Measurements from ENCODE around the gene CCAR1. TPM values are rescaled to one million over a fixed set of nuclear protein-coding genes. Genes with fewer than 3 reads are reported as not detected.

The CCAR1 gene
- total and polyA plus RNA-seq, 3 donors from 2014 or later = 16.2 to 98.6 (median 87.4) TPM

GRCh38 chr10:68742397-68742796, 21.4 kb downstream of the CCAR1 start:
- no peaks in the 10 kb centered on the region for H3K4me1 ChIP-seq
- no peaks in the 10 kb centered on the region for H3K36me3 ChIP-seq (ENCODE audit: low read depth, missing control alignments)
- no peak for DNase-seq
- 77 to 81% methylated on average over 6 of the region's 6 CpGs for WGBS, 2 donors
- H3K4me3 ChIP-seq = no peak overlapping the region
- no peak overlapping the region for H3K27ac ChIP-seq
- H3K27me3 ChIP-seq = no peaks in the 10 kb centered on the region
- TF ChIP-seq CTCF (IDR thresholded peaks at IDR 0.05) = no peak
- TF ChIP-seq POLR2A (IDR thresholded peaks at IDR 0.05) = no peak
- intact Hi-C loops (cut with DNase I; ENCODE audit: low total_unique reads) = no loop called here
- no peaks in the 10 kb centered on the region for H3K9me3 ChIP-seq

- H3K4me3 ChIP-seq = no peak overlapping the region
- H3K36me3 ChIP-seq (ENCODE audit: low read depth, missing control alignments) = peaks cover 4% of the 10 kb centered on the region
- H3K4me1 ChIP-seq = no peaks in the 10 kb centered on the region
- H3K9me3 ChIP-seq = no peaks in the 10 kb centered on the region
- TF ChIP-seq CTCF (IDR thresholded peaks at IDR 0.05) (no peak), POLR2A (IDR thresholded peaks at IDR 0.05) (no peak)
- H3K27ac ChIP-seq = no peak overlapping the region
- WGBS, 2 donors = 76 to 78% methylated on average over 2 of the region's 2 CpGs
- no peaks in the 10 kb centered on the region for H3K27me3 ChIP-seq
- DNase-seq = no peak
- intact Hi-C loops (cut with DNase I; ENCODE audit: low total_unique reads) = no loop called here
Observed at GRCh38 chr10:68752711-68753350, 31.8 kb downstream of the CCAR1 start.

- TF ChIP-seq POLR2A (IDR thresholded peaks at IDR 0.05) (no peak), CTCF (IDR thresholded peaks at IDR 0.05) (no peak)
- H3K9me3 ChIP-seq = no peaks in the 10 kb centered on the region
- H3K36me3 ChIP-seq (ENCODE audit: low read depth, missing control alignments) = no peaks in the 10 kb centered on the region
- no peaks in the 10 kb centered on the region for H3K27me3 ChIP-seq
- H3K4me3 ChIP-seq = no peak overlapping the region
- no peak overlapping the region for H3K27ac ChIP-seq
- 90 to 91% methylated on average over 12 of the region's 12 CpGs for WGBS, 2 donors
- intact Hi-C loops (cut with DNase I; ENCODE audit: low total_unique reads) = no loop called here
- no peak for DNase-seq
- H3K4me1 ChIP-seq = no peaks in the 10 kb centered on the region
Observed at GRCh38 chr10:68756246-68756645, 35.2 kb downstream of the CCAR1 start.

- WGBS, 2 donors = 84 to 90% methylated on average over 3 of the region's 3 CpGs
- no peaks in the 10 kb centered on the region for H3K4me1 ChIP-seq
- no peak for DNase-seq
- intact Hi-C loops (cut with DNase I; ENCODE audit: low total_unique reads) = no loop called here
- TF ChIP-seq POLR2A (IDR thresholded peaks at IDR 0.05) (no peak), CTCF (IDR thresholded peaks at IDR 0.05) (no peak)
- H3K27ac ChIP-seq = no peak overlapping the region
- H3K27me3 ChIP-seq = no peaks in the 10 kb centered on the region
- H3K9me3 ChIP-seq = no peaks in the 10 kb centered on the region
- no peaks in the 10 kb centered on the region for H3K36me3 ChIP-seq (ENCODE audit: low read depth, missing control alignments)
- H3K4me3 ChIP-seq = no peak overlapping the region
Observed at GRCh38 chr10:68756766-68757165, 35.7 kb downstream of the CCAR1 start.

GRCh38 chr10:68759223-68759863, 38.3 kb downstream of the CCAR1 start:
- no peak for DNase-seq
- WGBS, 2 donors = 96 to 97% methylated on average over 6 of the region's 6 CpGs
- H3K27me3 ChIP-seq = no peaks in the 10 kb centered on the region
- no peaks in the 10 kb centered on the region for H3K9me3 ChIP-seq
- TF ChIP-seq POLR2A (IDR thresholded peaks at IDR 0.05) = no peak
- no peak overlapping the region for H3K27ac ChIP-seq
- H3K4me1 ChIP-seq = no peaks in the 10 kb centered on the region
- intact Hi-C loops (cut with DNase I; ENCODE audit: low total_unique reads) = no loop called here
- H3K4me3 ChIP-seq = no peak overlapping the region
- H3K36me3 ChIP-seq (ENCODE audit: low read depth, missing control alignments) = no peaks in the 10 kb centered on the region

Data from testis (tissue), 3 donors.